K562 (cell line): ENCODE measurements around the gene EXOC4.

ENCODE experiments used
- CTCF ChIP-seq, 3 experiments: IDR thresholded peaks in 2 of 3; conservative IDR thresholded peaks in 1 of 3; 2 replicates each; pipeline ENCODE4 v1.5.1; 2011 to 2012; ENCODE audit warnings: low read length in 3 of 3, mild to moderate bottlenecking in 3 of 3, control low read depth in 2 of 3, improper control_type of control experiment in 1 of 3, inconsistent platforms in 1 of 3, low read depth in 1 of 3, mixed read lengths in 1 of 3, moderate library complexity in 1 of 3; ENCODE audit not compliant: insufficient read depth in 2 of 3
- EP300 ChIP-seq: IDR thresholded peaks from 2 replicates; pipeline ENCODE4 v1.6.1; 2012; ENCODE audit warnings: low read length, improper control_type of control experiment
- MAX ChIP-seq: sonication (generic); formaldehyde crosslinking; IDR thresholded peaks from 2 replicates; pipeline ENCODE4 v1.9.0; 2022; ENCODE audit warnings: mild to moderate bottlenecking, missing genetic modification reagents
- POLR2A ChIP-seq: fragments of 450-650 bp; conservative IDR thresholded peaks from 2 replicates; pipeline ENCODE4 v1.6.1; 2016
- SIN3A ChIP-seq, 2 experiments: fragments of 150-350 bp in 1 of 2; IDR thresholded peaks; 2 replicates each; pipeline ENCODE4 v1.6.1; 2011 to 2016; ENCODE audit warnings: borderline replicate concordance in 2 of 2, low read depth in 2 of 2, low read length in 2 of 2, mild to moderate bottlenecking in 2 of 2, moderate library complexity in 2 of 2; ENCODE audit not compliant: control insufficient read depth in 1 of 2
- SOX6 ChIP-seq: fragments of 450-650 bp; IDR thresholded peaks from 2 replicates; pipeline ENCODE4 v1.6.1; 2014; ENCODE audit warnings: mild to moderate bottlenecking
- ZNF41 ChIP-seq: fragments of 250-450 bp; sonication (Bioruptor Pico); conservative IDR thresholded peaks from 2 replicates; pipeline ENCODE4 v1.4.0; 2020; ENCODE audit warnings: mild to moderate bottlenecking
- ZSCAN32 ChIP-seq: fragments of 450-650 bp; formaldehyde crosslinking; IDR thresholded peaks from 2 replicates; pipeline ENCODE4 v1.4.0; 2020; ENCODE audit warnings: mild to moderate bottlenecking, moderate library complexity

DNA sequence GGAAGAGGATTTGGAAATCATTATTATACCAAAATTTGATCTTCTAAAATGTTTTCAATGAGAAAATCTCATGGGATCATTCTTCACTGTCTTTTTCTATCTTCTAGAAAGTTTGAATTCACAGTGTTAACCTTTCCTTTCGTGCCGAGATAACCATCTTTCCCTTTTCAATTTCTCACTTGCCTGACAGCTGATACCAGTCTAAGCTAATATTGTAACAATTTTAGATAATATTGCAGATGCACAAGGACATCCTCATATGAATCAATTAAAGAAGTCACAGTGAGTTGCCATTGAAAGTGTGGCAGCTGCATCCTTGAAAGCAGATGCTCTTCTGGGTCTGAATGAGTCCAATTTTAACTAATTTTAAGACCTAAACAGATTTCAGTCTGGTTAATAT lies 734.7 kb downstream of the EXOC4 start:
- TF ChIP-seq SOX6 (no peak), CTCF (IDR thresholded peaks at IDR 0.05 in 2 of 3, conservative IDR thresholded peaks at IDR 0.05 in 1 of 3; ENCODE audit: insufficient read depth in 2 of 3, low read depth in 1 of 3, low read length in 3 of 3) (no peak), ZNF41 (CRISPR knock-in tag) (no peak), POLR2A (no peak), MAX (CRISPR knock-in tag) (no peak), SIN3A (IDR thresholded peaks at IDR 0.05; ENCODE audit: borderline replicate concordance in 2 of 2, control insufficient read depth in 1 of 2, low read depth in 2 of 2, low read length in 2 of 2) (no peak), ZSCAN32 (CRISPR knock-in tag) (no peak), EP300 (no peak)
